CD14-positive monocyte (primary cell): ENCODE measurements around the gene ZDHHC17. TPM values are rescaled to one million over a fixed set of nuclear protein-coding genes. Genes with fewer than 3 reads are reported as not detected.

Source experiments
- DNase-seq, 3 donors: peaks; one replicate each; pipeline ENCODE4 v3.0.0-alpha.2; 2011 to 2022
- H2AFZ ChIP-seq: 2 replicates; pipeline ENCODE4 v1.6.0; 2012; ENCODE audit warnings: mild to moderate bottlenecking, low read depth, low read length, inconsistent platforms; ENCODE audit not compliant: insufficient read depth, poor library complexity, severe bottlenecking
- H3K27ac ChIP-seq, 2 donors: 1 replicate in 1 of 2; 2 replicates in 1 of 2; pipeline ENCODE4 v1.5.1; 2012 to 2013; ENCODE audit warnings: low read length in 2 of 2, control low read depth in 1 of 2, inconsistent platforms in 1 of 2, low read depth in 1 of 2, mild to moderate bottlenecking in 1 of 2
- H3K27me3 ChIP-seq, 2 donors: one replicate each; pipeline versions ENCODE4 v1.6.0 to v1.6.1; 2011 to 2013; ENCODE audit warnings: low read length in 2 of 2; ENCODE audit not compliant: control insufficient read depth in 2 of 2, insufficient read depth in 2 of 2
- H3K36me3 ChIP-seq, 2 donors: replicated peaks in 1 of 2; 1 replicate in 1 of 2; 2 replicates in 1 of 2; pipeline versions ENCODE4 v1.5.1 to v1.6.1; 2012 to 2013; ENCODE audit warnings: low read length in 2 of 2, control low read depth in 1 of 2, inconsistent platforms in 1 of 2, mild to moderate bottlenecking in 1 of 2; ENCODE audit not compliant: insufficient read depth in 2 of 2, control insufficient read depth in 1 of 2
- H3K4me1 ChIP-seq, 2 donors: 1 replicate in 1 of 2; 2 replicates in 1 of 2; pipeline versions ENCODE4 v1.5.1 to v1.6.1; 2012 to 2013; ENCODE audit warnings: low read length in 2 of 2, control low read depth in 1 of 2, inconsistent platforms in 1 of 2, mild to moderate bottlenecking in 1 of 2, moderate library complexity in 1 of 2; ENCODE audit not compliant: insufficient read depth in 2 of 2, control insufficient read depth in 1 of 2
- H3K4me2 ChIP-seq: replicated peaks from 2 replicates; pipeline ENCODE3; 2012; ENCODE audit warnings: low read length, moderate library complexity, mild to moderate bottlenecking; ENCODE audit not compliant: poor library complexity, severe bottlenecking; ENCODE audit errors: extremely low read depth
- H3K4me3 ChIP-seq, 3 experiments: fragments of 200-600 bp in 1 of 3; sonication (generic) in 1 of 3; replicated peaks in 1 of 3; 1 replicate in 2 of 3; 2 replicates in 1 of 3; pipeline ENCODE4 v1.5.1; 2011 to 2013; ENCODE audit warnings: low read length in 3 of 3, mild to moderate bottlenecking in 3 of 3, control low read depth in 2 of 3, low read depth in 2 of 3, inconsistent platforms in 1 of 3, moderate library complexity in 1 of 3
- H3K79me2 ChIP-seq: 2 replicates; pipeline ENCODE4 v1.6.0; 2012; ENCODE audit warnings: mild to moderate bottlenecking, control low read depth, inconsistent platforms, low read length, moderate library complexity; ENCODE audit not compliant: insufficient read depth
- H3K9ac ChIP-seq: 2 replicates; pipeline ENCODE4 v1.6.0; 2017; ENCODE audit warnings: low read length, mild to moderate bottlenecking; ENCODE audit not compliant: insufficient read depth, poor library complexity, severe bottlenecking
- H3K9me3 ChIP-seq, 2 donors: replicated peaks in 1 of 2; 1 replicate in 1 of 2; 2 replicates in 1 of 2; pipeline versions ENCODE4 v1.5.1 to v1.6.1; 2012 to 2013; ENCODE audit warnings: low read length in 2 of 2, control low read depth in 1 of 2; ENCODE audit not compliant: control insufficient read depth in 1 of 2, insufficient read depth in 1 of 2
- H4K20me1 ChIP-seq: 2 replicates; pipeline ENCODE4 v1.6.0; 2012; ENCODE audit warnings: mild to moderate bottlenecking, low read length, control low read depth, moderate library complexity; ENCODE audit not compliant: insufficient read depth
- H3K27ac Mint-ChIP-seq, 7 donors: one replicate each; pipeline ENCODE4 v1.8.0; 2020; ENCODE audit warnings: mild to moderate bottlenecking in 7 of 7, mixed read lengths in 7 of 7, moderate library complexity in 6 of 7, inconsistent platforms in 2 of 7
- H3K27me3 Mint-ChIP-seq, 3 donors: one replicate each; pipeline ENCODE4 v1.8.0; 2021 to 2022; ENCODE audit warnings: low read depth in 3 of 3, mild to moderate bottlenecking in 3 of 3, mixed read lengths in 3 of 3, moderate library complexity in 3 of 3, inconsistent platforms in 1 of 3
- H3K36me3 Mint-ChIP-seq, 2 donors: one replicate each; pipeline ENCODE4 v1.8.0; 2020; ENCODE audit warnings: mixed read lengths in 2 of 2, inconsistent platforms in 1 of 2, mild to moderate bottlenecking in 1 of 2
- H3K4me1 Mint-ChIP-seq: one replicate; pipeline ENCODE4 v1.8.0; 2020; ENCODE audit warnings: mild to moderate bottlenecking, mixed read lengths
- H3K4me3 Mint-ChIP-seq, 2 donors: one replicate each; pipeline ENCODE4 v1.8.0; 2020; ENCODE audit warnings: mild to moderate bottlenecking in 2 of 2, mixed read lengths in 2 of 2, moderate library complexity in 1 of 2
- H3K9me3 Mint-ChIP-seq, 7 donors: one replicate each; pipeline ENCODE4 v1.8.0; 2020 to 2022; ENCODE audit warnings: mixed read lengths in 7 of 7, mild to moderate bottlenecking in 6 of 7, moderate library complexity in 6 of 7, inconsistent platforms in 2 of 7
- WGBS: methylation state at CpG from one replicate; pipeline ENCODE4 v1.1.5; 2013; ENCODE audit warnings: missing lambda C conversion rate; ENCODE audit not compliant: insufficient coverage; 5-methylcytosine and 5-hydroxymethylcytosine counted together
- intact Hi-C, 2 donors: fragments of 100-400 bp; cut with micrococcal nuclease; formaldehyde crosslinking; loops; one replicate each; pipeline versions ENCODE4 v1.15.0 to v1.15.1; 2023
- polyA plus RNA-seq, 3 donors: library from polyadenylated mRNA; depleted of rRNA in 1 of 3; unstranded in 2 of 3; stranded (reverse) in 1 of 3; fragments of 300-500 nt in 2 of 3; fragments of >200 nt in 1 of 3; fragmentation: Illumina TruSeq in 2 of 3; gene quantifications; 1 replicate in 2 of 3; 2 replicates in 1 of 3; pipeline ENCODE4 v1.2.3, GENCODE V29; 2012 to 2021
- TF ChIP-seq, protein P1 (sequence below): fragments of 200-600 bp; IDR thresholded peaks from one replicate; pipeline ENCODE4 v1.8.0; 2022; ENCODE audit warnings: antibody characterized with exemption, mild to moderate bottlenecking

Gene ZDHHC17
- polyA plus RNA-seq, 3 donors, result 4.6 to 31.4 (median 9.3) TPM

DNA sequence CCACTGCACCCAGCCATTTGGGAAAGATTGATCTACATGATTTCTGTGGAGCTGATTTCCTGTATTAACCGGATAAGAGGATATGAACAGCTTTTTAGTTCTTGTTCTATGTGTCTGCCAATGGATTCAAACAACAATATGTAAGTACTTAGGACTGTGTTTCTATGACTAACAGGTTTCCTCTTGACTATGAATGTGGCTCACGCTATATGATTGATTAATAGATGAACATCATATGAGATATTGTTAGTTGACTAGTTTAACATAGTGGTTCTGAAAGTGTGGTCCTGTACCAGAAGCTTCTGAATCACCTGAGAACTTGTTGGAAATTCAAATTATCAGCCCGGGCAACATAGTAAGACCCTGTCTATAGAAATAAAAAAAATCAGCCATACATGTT, 127.7 kb downstream of the ZDHHC17 start:
- H3K36me3 Mint-ChIP-seq, result no peaks in the 10 kb centered on the region

DNA sequence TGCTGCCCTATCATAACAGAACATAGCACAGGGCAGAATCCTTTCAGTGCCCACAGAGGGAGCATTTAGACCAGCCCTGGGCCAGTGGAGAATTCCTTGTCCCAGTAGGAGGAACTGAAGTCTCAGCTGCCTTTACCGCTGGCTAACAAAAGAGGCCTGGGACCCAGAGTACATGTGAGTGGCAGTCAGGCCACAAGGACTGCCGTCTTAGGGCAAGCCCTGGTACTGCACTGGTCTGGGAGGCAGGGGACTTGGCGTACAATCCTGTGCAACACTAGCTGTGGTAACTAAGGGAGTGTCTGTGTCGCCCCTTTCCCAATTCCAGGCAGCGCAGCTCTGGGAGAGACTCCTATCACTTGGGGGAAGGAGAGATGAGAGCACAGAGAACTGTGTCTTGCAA, 131.9 kb downstream of the ZDHHC17 start:
- Histone ChIP-seq H3K4me3 (no peak overlapping the region), H3K36me3 (no peaks in the 10 kb centered on the region), H2AFZ (no peak overlapping the region), H3K9me3 (peaks cover 0 to 8% of the 10 kb centered on the region in 2 donors), H3K27ac (no peak overlapping the region), H3K4me2 (no peak overlapping the region), H3K27me3 (no peaks in the 10 kb centered on the region), H3K4me1 (no peaks in the 10 kb centered on the region), H3K9ac (no peak overlapping the region), H3K79me2 (no peaks in the 10 kb centered on the region), H4K20me1 (no peaks in the 10 kb centered on the region)
- Mint-ChIP-seq H3K4me1 (no peaks in the 10 kb centered on the region), H3K36me3 (no peaks in the 10 kb centered on the region), H3K9me3 (peaks cover 4 to 18% (median 7%) of the 10 kb centered on the region in 7 donors), H3K27ac (no peak overlapping the region), H3K4me3 (no peak overlapping the region), H3K27me3 (peaks cover 0 to 4% (median 0%) of the 10 kb centered on the region in 3 donors)
- TF ChIP-seq, protein P1, sequence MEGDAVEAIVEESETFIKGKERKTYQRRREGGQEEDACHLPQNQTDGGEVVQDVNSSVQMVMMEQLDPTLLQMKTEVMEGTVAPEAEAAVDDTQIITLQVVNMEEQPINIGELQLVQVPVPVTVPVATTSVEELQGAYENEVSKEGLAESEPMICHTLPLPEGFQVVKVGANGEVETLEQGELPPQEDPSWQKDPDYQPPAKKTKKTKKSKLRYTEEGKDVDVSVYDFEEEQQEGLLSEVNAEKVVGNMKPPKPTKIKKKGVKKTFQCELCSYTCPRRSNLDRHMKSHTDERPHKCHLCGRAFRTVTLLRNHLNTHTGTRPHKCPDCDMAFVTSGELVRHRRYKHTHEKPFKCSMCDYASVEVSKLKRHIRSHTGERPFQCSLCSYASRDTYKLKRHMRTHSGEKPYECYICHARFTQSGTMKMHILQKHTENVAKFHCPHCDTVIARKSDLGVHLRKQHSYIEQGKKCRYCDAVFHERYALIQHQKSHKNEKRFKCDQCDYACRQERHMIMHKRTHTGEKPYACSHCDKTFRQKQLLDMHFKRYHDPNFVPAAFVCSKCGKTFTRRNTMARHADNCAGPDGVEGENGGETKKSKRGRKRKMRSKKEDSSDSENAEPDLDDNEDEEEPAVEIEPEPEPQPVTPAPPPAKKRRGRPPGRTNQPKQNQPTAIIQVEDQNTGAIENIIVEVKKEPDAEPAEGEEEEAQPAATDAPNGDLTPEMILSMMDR, result no peak
- 100% methylated on average over 2 of the region's 5 CpGs for WGBS
- intact Hi-C loops, result no loop called here
- no peak for DNase-seq

More for the DNA sequence above, 127.7 kb downstream of the ZDHHC17 start:
- no peak overlapping the region for H3K27ac ChIP-seq
- intact Hi-C loops, result no loop called here
- Mint-ChIP-seq H3K27ac (no peak overlapping the region), H3K4me3 (no peak overlapping the region), H3K4me1 (no peaks in the 10 kb centered on the region), H3K9me3 (peaks cover 4 to 22% (median 7%) of the 10 kb centered on the region in 7 donors), H3K27me3 (peaks cover 0 to 2% (median 0%) of the 10 kb centered on the region in 3 donors)
- no peak overlapping the region for H3K4me3 ChIP-seq
- H3K27me3 ChIP-seq, result no peaks in the 10 kb centered on the region
- no peaks in the 10 kb centered on the region for H3K36me3 ChIP-seq
- H2AFZ ChIP-seq, result no peak overlapping the region
- H3K4me2 ChIP-seq, result no peak overlapping the region
- peaks cover 0 to 8% of the 10 kb centered on the region in 2 donors for H3K9me3 ChIP-seq
- no peak for DNase-seq
- H4K20me1 ChIP-seq, result no peaks in the 10 kb centered on the region
- 100% methylated on average over 2 of the region's 3 CpGs for WGBS
- H3K9ac ChIP-seq, result no peak overlapping the region
- no peaks in the 10 kb centered on the region for H3K4me1 ChIP-seq
- TF ChIP-seq, protein P1, result no peak
- H3K79me2 ChIP-seq, result no peaks in the 10 kb centered on the region
